Cardiac muscle cell (in vitro differentiated cells and primary cell): ENCODE data around the gene EXOC4. TPM values are rescaled to one million over a fixed set of nuclear protein-coding genes. Genes with fewer than 3 reads are reported as not detected.

Source experiments
- DNase-seq, 2 donors: peaks; one replicate each; pipeline versions ENCODE4 v3.0.0 to v3.0.0-alpha.2; 2010 to 2017; ENCODE audit warnings: low read depth in 1 of 2, low spot score in 1 of 2
- H3K27ac ChIP-seq: fragments of 200-600 bp; sonication (generic); 2 replicates; pipeline ENCODE4 v1.5.1; 2016
- H3K27me3 ChIP-seq: fragments of 200-600 bp; sonication (generic); 2 replicates; pipeline ENCODE4 v1.6.0; 2016; ENCODE audit warnings: control low read depth
- H3K36me3 ChIP-seq: fragments of 200-600 bp; sonication (generic); 2 replicates; pipeline ENCODE4 v1.5.1; 2016; ENCODE audit warnings: control low read depth
- H3K4me1 ChIP-seq: fragments of 200-600 bp; sonication (generic); 2 replicates; pipeline ENCODE4 v1.8.1; 2017; ENCODE audit warnings: low read depth, mild to moderate bottlenecking, mixed run types
- H3K4me3 ChIP-seq: fragments of 200-600 bp; sonication (generic); 2 replicates; pipeline ENCODE4 v1.5.1; 2016; ENCODE audit warnings: mild to moderate bottlenecking
- H3K9me3 ChIP-seq: fragments of 200-600 bp; sonication (generic); 2 replicates; pipeline ENCODE4 v1.5.1; 2017; ENCODE audit warnings: low read depth, mild to moderate bottlenecking, control low read depth
- CTCF ChIP-seq: IDR thresholded peaks from 2 replicates; pipeline ENCODE4 v1.5.1; 2012; ENCODE audit warnings: low read depth, mild to moderate bottlenecking, low read length
- polyA plus RNA-seq: library from polyadenylated mRNA; unstranded; fragments of >200 nt; fragmentation: Nextera tagmentation; extraction: Ambion mirVana; gene quantifications from 2 replicates; pipeline ENCODE4 v1.2.1, GENCODE V29; 2016
- total RNA-seq: library from RNA; depleted of rRNA; stranded (reverse); fragments of >200 nt; gene quantifications from 2 replicates; pipeline ENCODE4 v1.2.3, GENCODE V29; 2016

The EXOC4 gene
- total and polyA plus RNA-seq, 2 experiments from 2014 or later = 33.6 to 46.0 TPM

GRCh38 chr7:133780912-133781311 is 528.0 kb downstream of the EXOC4 start:
- Histone ChIP-seq H3K27me3 (no peaks in the 10 kb centered on the region), H3K27ac (no peak overlapping the region), H3K4me3 (no peak overlapping the region), H3K36me3 (no peaks in the 10 kb centered on the region), H3K4me1 (no peaks in the 10 kb centered on the region), H3K9me3 (no peaks in the 10 kb centered on the region)
- DNase-seq = no peak
- TF ChIP-seq CTCF = no peak

GRCh38 chr7:133781486-133782090 is 528.7 kb downstream of the EXOC4 start:
- no peak overlapping the region for H3K4me3 ChIP-seq
- no peaks in the 10 kb centered on the region for H3K27me3 ChIP-seq
- TF ChIP-seq CTCF = no peak
- no peaks in the 10 kb centered on the region for H3K4me1 ChIP-seq
- no peaks in the 10 kb centered on the region for H3K9me3 ChIP-seq
- H3K36me3 ChIP-seq = no peaks in the 10 kb centered on the region
- no peak for DNase-seq
- H3K27ac ChIP-seq = no peak overlapping the region

GRCh38 chr7:133782470-133782869 is 529.6 kb downstream of the EXOC4 start:
- no peaks in the 10 kb centered on the region for H3K36me3 ChIP-seq
- TF ChIP-seq CTCF = no peak
- H3K9me3 ChIP-seq = no peaks in the 10 kb centered on the region
- no peaks in the 10 kb centered on the region for H3K4me1 ChIP-seq
- H3K27ac ChIP-seq = no peak overlapping the region
- no peak for DNase-seq
- no peaks in the 10 kb centered on the region for H3K27me3 ChIP-seq
- H3K4me3 ChIP-seq = no peak overlapping the region

- no peaks in the 10 kb centered on the region for H3K36me3 ChIP-seq
Observed at GRCh38 chr7:133783276-133783675, 530.4 kb downstream of the EXOC4 start.

GRCh38 chr7:133784486-133785001 is 531.7 kb downstream of the EXOC4 start:
- H3K27ac ChIP-seq = no peak overlapping the region
- no peak overlapping the region for H3K4me3 ChIP-seq
- TF ChIP-seq CTCF = no peak
- H3K9me3 ChIP-seq = no peaks in the 10 kb centered on the region
- no peaks in the 10 kb centered on the region for H3K36me3 ChIP-seq
- H3K27me3 ChIP-seq = no peaks in the 10 kb centered on the region
- no peak for DNase-seq
- H3K4me1 ChIP-seq = no peaks in the 10 kb centered on the region

More at GRCh38 chr7:133783276-133783675, 530.4 kb downstream of the EXOC4 start:
- no peak overlapping the region for H3K4me3 ChIP-seq
- no peak overlapping the region for H3K27ac ChIP-seq
- no peaks in the 10 kb centered on the region for H3K9me3 ChIP-seq
- no peaks in the 10 kb centered on the region for H3K27me3 ChIP-seq
- H3K4me1 ChIP-seq = no peaks in the 10 kb centered on the region
- TF ChIP-seq CTCF = no peak
- no peak for DNase-seq
